NCI-H2081 treated with DMSO at 0.1 percent for 48 hours (cell line): ENCODE measurements around the gene RMI2.

Source experiments
- DNase-seq: peaks from one replicate; lab custom pipeline; 2025; lab: John Stamatoyannopoulos, UW

Gene RMI2

GRCh38 chr16:11328172-11329070 is 16.8 kb upstream of the RMI2 start:
- DNase-seq = no peak

GRCh38 chr16:11329071-11329491 is 16.2 kb upstream of the RMI2 start:
- no peak for DNase-seq

- no peak for DNase-seq
Observed at GRCh38 chr16:11329891-11330290, 15.4 kb upstream of the RMI2 start.

GRCh38 chr16:11330526-11331237 is 14.6 kb upstream of the RMI2 start:
- DNase-seq = no peak

- DNase-seq = no peak
Observed at GRCh38 chr16:11331967-11332366, 13.3 kb upstream of the RMI2 start.

- no peak for DNase-seq
Observed at GRCh38 chr16:11333010-11333409, 12.2 kb upstream of the RMI2 start.

GRCh38 chr16:11333702-11334101 is 11.6 kb upstream of the RMI2 start:
- DNase-seq = no peak

- no peak for DNase-seq
Observed at GRCh38 chr16:11334831-11335404, 10.3 kb upstream of the RMI2 start.

GRCh38 chr16:11339075-11339474 is 6.2 kb upstream of the RMI2 start:
- no peak for DNase-seq

GRCh38 chr16:11340710-11341109 is 4.5 kb upstream of the RMI2 start:
- DNase-seq = no peak

GRCh38 chr16:11341371-11341770 is 3.9 kb upstream of the RMI2 start:
- DNase-seq = no peak

- DNase-seq = no peak
Observed at GRCh38 chr16:11342021-11342855, 3.0 kb upstream of the RMI2 start.

- DNase-seq = no peak
Observed at GRCh38 chr16:11346700-11347319, 1.6 kb downstream of the RMI2 start.

GRCh38 chr16:11347831-11348230 is 2.6 kb downstream of the RMI2 start:
- DNase-seq = no peak

- DNase-seq = no peak
Observed at GRCh38 chr16:11348737-11349598, 3.7 kb downstream of the RMI2 start.

GRCh38 chr16:11349599-11350276 is 4.5 kb downstream of the RMI2 start:
- DNase-seq = no peak

- no peak for DNase-seq
Observed at GRCh38 chr16:11350519-11350918, 5.3 kb downstream of the RMI2 start.

GRCh38 chr16:11350921-11351335 is 5.7 kb downstream of the RMI2 start:
- no peak for DNase-seq

- no peak for DNase-seq
Observed at GRCh38 chr16:11353158-11353557, 7.9 kb downstream of the RMI2 start.

GRCh38 chr16:11354407-11354732 is 9.1 kb downstream of the RMI2 start:
- DNase-seq = no peak
